Keratinocyte (primary cell): Measurements from ENCODE around the gene SDHC. TPM values are rescaled to one million over a fixed set of nuclear protein-coding genes. Genes with fewer than 3 reads are reported as not detected.

ENCODE experiments used
- DNase-seq: peaks from one replicate; pipeline ENCODE4 v3.0.0-alpha.2; 2011; ENCODE audit warnings: low read depth, missing footprints, low spot score
- FAIRE-seq: peaks from 2 replicates; lab custom pipeline; 2011; peaks lifted over from hg19 to GRCh38; lab: Jason Lieb, UNC
- H2AFZ ChIP-seq: 2 replicates; pipeline ENCODE4 v1.6.0; 2012; ENCODE audit warnings: low read length, control low read depth, inconsistent platforms; ENCODE audit not compliant: control insufficient read depth
- H3K27ac ChIP-seq: 2 replicates; pipeline ENCODE4 v1.5.1; 2011; ENCODE audit warnings: low read length; ENCODE audit not compliant: control insufficient read depth, insufficient read depth
- H3K27me3 ChIP-seq: 3 replicates; pipeline ENCODE4 v1.6.0; 2011; ENCODE audit warnings: low read length; ENCODE audit not compliant: control insufficient read depth, insufficient read depth; ENCODE audit errors: extremely low read depth
- H3K36me3 ChIP-seq, 2 experiments: 2 replicates in 1 of 2; 3 replicates in 1 of 2; pipeline ENCODE4 v1.5.1; 2011; ENCODE audit warnings: low read length in 2 of 2, mild to moderate bottlenecking in 1 of 2; ENCODE audit not compliant: control insufficient read depth in 2 of 2, insufficient read depth in 2 of 2; ENCODE audit errors: extremely low read depth in 1 of 2
- H3K4me1 ChIP-seq: 3 replicates; pipeline ENCODE4 v1.5.1; 2011; ENCODE audit warnings: low read length; ENCODE audit not compliant: control insufficient read depth, insufficient read depth; ENCODE audit errors: extremely low read depth
- H3K4me2 ChIP-seq: 3 replicates; pipeline ENCODE4 v1.6.0; 2011; ENCODE audit warnings: low read depth, low read length; ENCODE audit not compliant: control insufficient read depth, insufficient read depth; ENCODE audit errors: extremely low read depth
- H3K4me3 ChIP-seq, 3 experiments: fragments of 200-600 bp in 1 of 3; sonication (generic) in 1 of 3; 2 replicates in 2 of 3; 3 replicates in 1 of 3; pipeline ENCODE4 v1.5.1; 2011 to 2016; ENCODE audit warnings: low read length in 3 of 3, mild to moderate bottlenecking in 3 of 3, control low read depth in 2 of 3, inconsistent platforms in 1 of 3, low read depth in 1 of 3, mixed read lengths in 1 of 3, mixed run types in 1 of 3, moderate library complexity in 1 of 3; ENCODE audit not compliant: control insufficient read depth in 2 of 3, insufficient read depth in 2 of 3; ENCODE audit errors: extremely low read depth in 1 of 3
- H3K79me2 ChIP-seq: 2 replicates; pipeline ENCODE4 v1.6.0; 2012; ENCODE audit warnings: low read length; ENCODE audit not compliant: control insufficient read depth, insufficient read depth
- H3K9ac ChIP-seq: 3 replicates; pipeline ENCODE4 v1.6.0; 2011; ENCODE audit warnings: low read length; ENCODE audit not compliant: control insufficient read depth, insufficient read depth; ENCODE audit errors: extremely low read depth
- H3K9me1 ChIP-seq: 3 replicates; pipeline ENCODE4 v1.6.0; 2011; ENCODE audit warnings: low read length; ENCODE audit not compliant: control insufficient read depth, insufficient read depth; ENCODE audit errors: extremely low read depth
- H3K9me3 ChIP-seq: 2 replicates; pipeline ENCODE4 v1.5.1; 2012; ENCODE audit warnings: low read depth, low read length; ENCODE audit not compliant: control insufficient read depth
- H4K20me1 ChIP-seq: 3 replicates; pipeline ENCODE4 v1.6.0; 2011; ENCODE audit warnings: low read length; ENCODE audit not compliant: control insufficient read depth, insufficient read depth; ENCODE audit errors: extremely low read depth
- CTCF ChIP-seq, 3 experiments: IDR thresholded peaks in 1 of 3; conservative IDR thresholded peaks in 1 of 3; optimal IDR thresholded peaks in 1 of 3; 2 replicates in 2 of 3; 3 replicates in 1 of 3; pipeline versions ENCODE3 to v1.5.1; 2011; ENCODE audit warnings: low read length in 3 of 3, mild to moderate bottlenecking in 3 of 3, moderate library complexity in 2 of 3, control low read depth in 1 of 3, inconsistent platforms in 1 of 3; ENCODE audit not compliant: insufficient read depth in 2 of 3; ENCODE audit errors: extremely low read depth in 1 of 3
- EZH2 ChIP-seq: IDR thresholded peaks from one replicate; pipeline ENCODE4 v1.6.1; 2012; ENCODE audit warnings: inconsistent platforms, mild to moderate bottlenecking, low read length, moderate library complexity
- dilution Hi-C: fragments of 300-500 bp; cut with MboI; formaldehyde crosslinking; loops from one replicate; pipeline ENCODE4 v1.7.0; 2020; ENCODE audit warnings: low sequenced_read_pairs; ENCODE audit not compliant: extremely low pct_ligation_motif_present
- polyA plus RNA-seq, 5 experiments: library from polyadenylated mRNA; depleted of rRNA in 3 of 5; stranded (reverse) in 3 of 5; stranded (forward) in 1 of 5; unstranded in 1 of 5; fragments of >200 nt; gene quantifications; 1 replicate in 1 of 5; 2 replicates in 3 of 5; 3 replicates in 1 of 5; pipeline versions ENCODE4 v1.2.1 to v1.2.3, GENCODE V29; 2011 to 2012; ENCODE audit warnings: missing spikeins in 2 of 5, low read depth in 1 of 5, low replicate concordance in 1 of 5

SDHC gene
- polyA plus RNA-seq, 1 donor (not counting 4 experiments of a cell fraction or from before 2014, with no cell fraction given) = 401 TPM

- dilution Hi-C loops = no loop called here
- no peaks in the 10 kb centered on the region for H3K36me3 ChIP-seq
- TF ChIP-seq EZH2 (no peak), CTCF (optimal IDR thresholded peaks at IDR 0.05 in 1 of 3, IDR thresholded peaks at IDR 0.05 in 1 of 3, conservative IDR thresholded peaks at IDR 0.05 in 1 of 3; ENCODE audit: extremely low read depth in 1 of 3, insufficient read depth in 2 of 3, low read length in 3 of 3) (no peak)
- no peak overlapping the region for H3K9ac ChIP-seq
- FAIRE-seq = no peak
- no peaks in the 10 kb centered on the region for H3K79me2 ChIP-seq
- H3K27ac ChIP-seq = no peak overlapping the region
- H2AFZ ChIP-seq = no peak overlapping the region
- H3K4me1 ChIP-seq = no peaks in the 10 kb centered on the region
- H3K9me1 ChIP-seq = no peaks in the 10 kb centered on the region
- no peak overlapping the region for H3K4me3 ChIP-seq
- H4K20me1 ChIP-seq = no peaks in the 10 kb centered on the region
- H3K9me3 ChIP-seq = no peaks in the 10 kb centered on the region
- H3K4me2 ChIP-seq = no peak overlapping the region
- peaks cover 18% of the 10 kb centered on the region for H3K27me3 ChIP-seq
- no peak for DNase-seq
Observed at GRCh38 chr1:161282991-161283390, 31.2 kb upstream of the SDHC start.

DNA sequence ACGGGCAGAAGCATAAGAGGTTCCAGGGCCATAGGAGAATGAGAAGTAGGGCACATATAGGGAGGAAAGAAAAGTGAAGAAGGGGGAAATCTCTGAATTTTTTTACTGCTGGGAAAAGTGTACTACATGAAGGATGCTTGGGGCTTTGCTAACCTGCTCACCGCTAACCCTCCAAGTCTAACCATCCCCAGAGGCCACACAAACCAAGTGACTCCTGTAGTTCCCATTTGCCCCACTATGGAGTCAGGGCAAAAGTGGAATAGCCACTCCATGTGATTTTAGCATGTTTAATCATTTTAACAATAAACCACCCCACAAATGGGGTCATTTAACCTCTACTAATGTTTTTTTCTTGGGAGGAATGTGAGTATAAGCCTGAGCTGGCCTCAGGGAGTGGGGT is 29.1 kb upstream of the SDHC start:
- no peaks in the 10 kb centered on the region for H4K20me1 ChIP-seq
- H3K9me1 ChIP-seq = no peaks in the 10 kb centered on the region
- H3K4me3 ChIP-seq = no peak overlapping the region
- no peak overlapping the region for H2AFZ ChIP-seq
- H3K4me2 ChIP-seq = no peak overlapping the region
- H3K27me3 ChIP-seq = peaks cover 14% of the 10 kb centered on the region
- no peak overlapping the region for H3K27ac ChIP-seq
- H3K4me1 ChIP-seq = no peaks in the 10 kb centered on the region
- H3K9ac ChIP-seq = no peak overlapping the region
- H3K36me3 ChIP-seq = no peaks in the 10 kb centered on the region
- dilution Hi-C loops = no loop called here
- H3K9me3 ChIP-seq = no peaks in the 10 kb centered on the region
- TF ChIP-seq CTCF (optimal IDR thresholded peaks at IDR 0.05 in 1 of 3, IDR thresholded peaks at IDR 0.05 in 1 of 3, conservative IDR thresholded peaks at IDR 0.05 in 1 of 3; ENCODE audit: extremely low read depth in 1 of 3, insufficient read depth in 2 of 3, low read length in 3 of 3) (no peak), EZH2 (no peak)
- H3K79me2 ChIP-seq = no peaks in the 10 kb centered on the region
- no peak for FAIRE-seq
- DNase-seq = no peak
